GM12872 (cell line): Measurements from ENCODE around the gene TSPAN1.

Experiments used
- CTCF ChIP-seq: IDR thresholded peaks from 3 replicates; pipeline ENCODE4 v1.5.1; 2011; ENCODE audit warnings: low read depth, mild to moderate bottlenecking, low read length, moderate library complexity; ENCODE audit not compliant: insufficient read depth

The TSPAN1 gene

GRCh38 chr1:46174448-46175231 lies at the start of gene TSPAN1:
Gene TSPAN1 (plus strand): TSS chr1:46175087. CDS start chr1:46181108, 6,021 bp downstream.
- TF ChIP-seq CTCF = no peak

GRCh38 chr1:46128344-46128743 lies 46.5 kb upstream of the TSPAN1 start:
- TF ChIP-seq CTCF = no peak

- no peak for TF ChIP-seq CTCF
Observed at GRCh38 chr1:46130121-46130520, 44.8 kb upstream of the TSPAN1 start.

- TF ChIP-seq CTCF = no peak
Observed at GRCh38 chr1:46130606-46131005, 44.3 kb upstream of the TSPAN1 start.

GRCh38 chr1:46131093-46131492 lies 43.8 kb upstream of the TSPAN1 start:
- TF ChIP-seq CTCF = no peak

- TF ChIP-seq CTCF = no peak
Observed at GRCh38 chr1:46131712-46132528, 43.0 kb upstream of the TSPAN1 start.

GRCh38 chr1:46132529-46133180 lies 42.2 kb upstream of the TSPAN1 start, which contains the start of gene PIK3R3:
Gene PIK3R3 (minus strand): TSS chr1:46132629. CDS start chr1:46131952, 677 bp downstream.
- no peak for TF ChIP-seq CTCF
